Tibial nerve (tissue), 4 donors: ENCODE data around the gene TP53RK. TPM values are rescaled to one million over a fixed set of nuclear protein-coding genes. Genes with fewer than 3 reads are reported as not detected.

Experiments used
- DNase-seq, 2 donors: peaks; one replicate each; pipeline ENCODE4 v3.0.0-alpha.2; 2019; ENCODE audit warnings: low spot score in 2 of 2
- H3K27ac ChIP-seq, 4 donors: fragments of 200-600 bp; sonication (generic) in 3 of 4; one replicate each; pipeline ENCODE4 v1.5.1; 2017 to 2019; ENCODE audit warnings: mild to moderate bottlenecking in 1 of 4
- H3K27me3 ChIP-seq, 2 donors: fragments of 200-600 bp; sonication (generic) in 1 of 2; one replicate each; pipeline versions ENCODE4 v1.5.1 to v1.6.0; 2017 to 2019
- H3K36me3 ChIP-seq, 3 donors: fragments of 200-600 bp; sonication (generic); one replicate each; pipeline ENCODE4 v1.5.1; 2018 to 2019
- H3K4me1 ChIP-seq, 4 donors: fragments of 200-600 bp; sonication (generic) in 3 of 4; one replicate each; pipeline ENCODE4 v1.5.1; 2017 to 2019
- H3K4me3 ChIP-seq, 4 donors: fragments of 200-600 bp; sonication (generic) in 3 of 4; one replicate each; pipeline ENCODE4 v1.5.1; 2017 to 2019; ENCODE audit warnings: mild to moderate bottlenecking in 1 of 4, moderate library complexity in 1 of 4
- H3K9me3 ChIP-seq, 4 donors: fragments of 200-600 bp; sonication (generic) in 3 of 4; one replicate each; pipeline ENCODE4 v1.5.1; 2017 to 2019
- EP300 ChIP-seq, 2 donors: sonication (generic); formaldehyde crosslinking; IDR thresholded peaks; one replicate each; pipeline ENCODE4 v1.6.1; 2017; ENCODE audit warnings: antibody characterized with exemption in 2 of 2, mild to moderate bottlenecking in 1 of 2
- POLR2A ChIP-seq, 2 donors: fragments of 450-650 bp; IDR thresholded peaks; one replicate each; pipeline ENCODE4 v1.6.1; 2017; ENCODE audit warnings: antibody characterized with exemption in 2 of 2, mild to moderate bottlenecking in 2 of 2, moderate library complexity in 2 of 2
- WGBS, 2 donors: methylation state at CpG; one replicate each; pipeline ENCODE4 v1.1.5; 2018; 5-methylcytosine and 5-hydroxymethylcytosine counted together
- total RNA-seq, 4 donors: library from RNA; depleted of rRNA; stranded (reverse); fragments of >200 nt; gene quantifications; one replicate each; pipeline ENCODE4 v1.1.0, GENCODE V29; 2016
- TF ChIP-seq, protein P1 (sequence below), 5 experiments: fragments of 200-600 bp in 3 of 5; fragments of 450-650 bp in 2 of 5; sonication (generic) in 3 of 5; IDR thresholded peaks; one replicate each; pipeline ENCODE4 v1.5.1; 2016 to 2019; ENCODE audit warnings: antibody characterized with exemption in 5 of 5, mild to moderate bottlenecking in 3 of 5, moderate library complexity in 2 of 5

TP53RK gene
- total RNA-seq, 4 donors from 2014 or later: 16.8 to 24.5 (median 21.9) TPM

DNA sequence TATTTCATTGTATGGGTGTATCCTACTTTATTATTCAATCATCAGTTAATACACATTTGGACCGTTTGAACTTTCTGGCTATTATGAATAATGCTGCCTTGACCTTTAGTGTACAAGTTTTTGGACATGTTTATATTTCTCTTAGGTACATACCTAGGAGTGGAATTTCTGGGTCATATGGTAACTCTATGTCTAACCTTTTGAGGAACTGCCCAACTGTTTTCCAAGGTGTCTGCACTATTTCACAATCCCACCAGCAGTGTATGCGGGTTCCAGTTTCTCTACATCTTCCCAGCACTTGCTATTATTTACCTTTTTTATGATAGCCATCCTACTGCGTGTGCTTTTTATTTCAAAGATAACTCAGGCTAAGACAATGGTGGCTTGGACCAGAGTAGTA lies 23.6 kb downstream of the TP53RK start:
- no peaks in the 10 kb centered on the region for H3K4me1 ChIP-seq
- no peak overlapping the region for H3K4me3 ChIP-seq
- 89 to 90% methylated on average over 3 of the region's 3 CpGs for WGBS, 2 donors
- peaks cover 0 to 16% (median 0%) of the 10 kb centered on the region in 4 donors for H3K9me3 ChIP-seq
- TF ChIP-seq, protein P1, sequence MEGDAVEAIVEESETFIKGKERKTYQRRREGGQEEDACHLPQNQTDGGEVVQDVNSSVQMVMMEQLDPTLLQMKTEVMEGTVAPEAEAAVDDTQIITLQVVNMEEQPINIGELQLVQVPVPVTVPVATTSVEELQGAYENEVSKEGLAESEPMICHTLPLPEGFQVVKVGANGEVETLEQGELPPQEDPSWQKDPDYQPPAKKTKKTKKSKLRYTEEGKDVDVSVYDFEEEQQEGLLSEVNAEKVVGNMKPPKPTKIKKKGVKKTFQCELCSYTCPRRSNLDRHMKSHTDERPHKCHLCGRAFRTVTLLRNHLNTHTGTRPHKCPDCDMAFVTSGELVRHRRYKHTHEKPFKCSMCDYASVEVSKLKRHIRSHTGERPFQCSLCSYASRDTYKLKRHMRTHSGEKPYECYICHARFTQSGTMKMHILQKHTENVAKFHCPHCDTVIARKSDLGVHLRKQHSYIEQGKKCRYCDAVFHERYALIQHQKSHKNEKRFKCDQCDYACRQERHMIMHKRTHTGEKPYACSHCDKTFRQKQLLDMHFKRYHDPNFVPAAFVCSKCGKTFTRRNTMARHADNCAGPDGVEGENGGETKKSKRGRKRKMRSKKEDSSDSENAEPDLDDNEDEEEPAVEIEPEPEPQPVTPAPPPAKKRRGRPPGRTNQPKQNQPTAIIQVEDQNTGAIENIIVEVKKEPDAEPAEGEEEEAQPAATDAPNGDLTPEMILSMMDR (IDR thresholded peaks at IDR 0.05): no peak
- TF ChIP-seq EP300 (IDR thresholded peaks at IDR 0.05): no peak
- no peak for TF ChIP-seq POLR2A (IDR thresholded peaks at IDR 0.05)
- no peaks in the 10 kb centered on the region for H3K27me3 ChIP-seq
- H3K36me3 ChIP-seq: peaks cover 0 to 31% (median 0%) of the 10 kb centered on the region in 3 donors
- no peak overlapping the region for H3K27ac ChIP-seq
- DNase-seq: no peak

DNA sequence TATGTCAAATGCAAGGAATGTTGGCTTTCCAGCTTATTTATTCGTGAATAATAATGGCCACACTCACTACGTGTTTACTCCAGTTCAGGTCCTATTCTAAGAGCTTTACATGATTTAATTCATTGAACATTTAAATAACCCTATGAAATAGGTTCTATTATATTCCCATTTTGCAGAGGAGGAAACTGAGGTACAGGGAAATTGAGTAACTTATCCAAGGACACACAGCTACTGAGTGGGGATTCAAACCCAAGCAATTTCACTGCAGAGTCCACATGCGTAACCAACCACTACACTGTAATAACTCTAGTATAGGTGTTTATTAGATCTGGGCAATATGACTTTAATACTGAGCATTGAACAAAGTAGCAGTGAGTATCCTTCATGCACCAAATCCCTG lies 25.7 kb downstream of the TP53RK start:
- Histone ChIP-seq H3K27ac (no peak overlapping the region), H3K4me3 (no peak overlapping the region), H3K4me1 (no peaks in the 10 kb centered on the region), H3K9me3 (peaks cover 0 to 9% (median 0%) of the 10 kb centered on the region in 4 donors), H3K36me3 (peaks cover 0 to 16% (median 0%) of the 10 kb centered on the region in 3 donors), H3K27me3 (no peaks in the 10 kb centered on the region)
- TF ChIP-seq EP300 (IDR thresholded peaks at IDR 0.05): no peak
- TF ChIP-seq, protein P1 (IDR thresholded peaks at IDR 0.05): no peak
- no peak for TF ChIP-seq POLR2A (IDR thresholded peaks at IDR 0.05)
- no peak for DNase-seq
- 90 to 97% methylated on average over 3 of the region's 3 CpGs for WGBS, 2 donors

DNA sequence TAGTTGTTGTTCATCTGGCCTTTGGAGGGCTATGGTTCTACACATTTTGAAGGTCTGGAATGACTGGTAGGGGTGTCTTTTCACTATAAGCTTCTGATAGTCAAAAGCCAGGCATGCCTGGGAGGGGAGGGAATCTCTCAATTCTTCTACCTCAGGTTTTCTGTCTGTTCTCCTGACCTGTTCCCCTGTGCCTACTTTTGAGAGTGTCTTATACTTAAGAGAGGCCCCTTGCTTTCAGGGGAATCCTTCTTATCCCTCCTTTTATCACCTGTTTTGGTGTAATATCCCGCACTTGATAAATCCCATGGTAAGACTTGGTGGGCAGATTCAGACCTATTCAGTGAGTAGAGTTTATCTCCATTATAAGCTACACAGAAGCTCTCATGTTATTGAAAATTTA lies 27.6 kb downstream of the TP53RK start:
- peaks cover 0 to 7% (median 0%) of the 10 kb centered on the region in 3 donors for H3K36me3 ChIP-seq
- no peaks in the 10 kb centered on the region for H3K27me3 ChIP-seq
- H3K4me1 ChIP-seq: no peaks in the 10 kb centered on the region
- no peak overlapping the region for H3K4me3 ChIP-seq
- no peak for DNase-seq
- WGBS, 2 donors: 100% methylated on average over 1 of the region's 1 CpG
- TF ChIP-seq EP300 (IDR thresholded peaks at IDR 0.05): no peak
- no peak for TF ChIP-seq POLR2A (IDR thresholded peaks at IDR 0.05)
- TF ChIP-seq, protein P1 (IDR thresholded peaks at IDR 0.05): no peak
- peaks cover 0 to 9% (median 0%) of the 10 kb centered on the region in 4 donors for H3K9me3 ChIP-seq
- H3K27ac ChIP-seq: no peak overlapping the region

DNA sequence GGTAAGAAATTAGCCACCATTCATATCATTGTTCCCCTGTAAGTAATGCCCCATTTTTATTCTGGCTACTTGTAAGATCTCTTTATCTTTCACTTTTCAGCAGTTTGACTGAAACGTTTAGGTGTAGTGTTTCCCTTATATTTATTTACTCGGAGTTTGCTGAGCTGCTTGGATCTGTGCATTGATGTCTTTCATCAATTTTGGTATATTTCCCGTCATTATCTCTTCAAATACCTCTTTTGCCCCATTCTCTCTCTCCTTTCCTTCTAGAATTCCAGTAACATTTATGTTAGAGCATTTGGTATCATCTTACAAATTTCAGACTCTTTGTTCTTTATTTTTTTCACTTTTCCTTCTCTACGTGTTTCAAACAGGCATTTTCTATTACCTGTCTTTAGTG lies 28.8 kb downstream of the TP53RK start:
- no peak overlapping the region for H3K27ac ChIP-seq
- DNase-seq: no peak
- peaks cover 0 to 9% (median 0%) of the 10 kb centered on the region in 4 donors for H3K9me3 ChIP-seq
- no peaks in the 10 kb centered on the region for H3K27me3 ChIP-seq
- H3K36me3 ChIP-seq: peaks cover 0 to 7% (median 0%) of the 10 kb centered on the region in 3 donors
- H3K4me1 ChIP-seq: no peaks in the 10 kb centered on the region
- no peak overlapping the region for H3K4me3 ChIP-seq
- WGBS, 2 donors: 87 to 93% methylated on average over 4 of the region's 4 CpGs
- TF ChIP-seq POLR2A (IDR thresholded peaks at IDR 0.05): no peak
- no peak for TF ChIP-seq EP300 (IDR thresholded peaks at IDR 0.05)
- TF ChIP-seq, protein P1 (IDR thresholded peaks at IDR 0.05): no peak

DNA sequence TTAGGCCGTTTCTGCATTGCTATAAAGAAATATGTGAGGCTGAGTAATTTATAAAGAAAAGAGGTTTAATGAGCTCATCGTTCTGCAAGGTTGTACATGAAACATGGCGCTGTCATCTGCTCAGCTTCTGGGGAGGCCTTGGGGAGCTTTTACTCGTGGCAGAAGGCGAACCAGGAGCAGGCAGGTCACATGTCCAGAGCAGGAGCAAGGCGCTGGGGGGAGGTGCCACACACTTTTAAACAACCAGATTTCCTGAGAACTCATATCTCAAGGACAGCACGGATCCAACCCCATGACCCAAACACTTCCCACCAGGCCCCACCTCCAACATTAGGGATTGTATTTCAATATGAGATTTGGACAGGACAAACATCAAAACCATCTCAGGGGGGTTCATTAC lies 31.6 kb downstream of the TP53RK start:
- DNase-seq: no peak
- Histone ChIP-seq H3K4me3 (no peak overlapping the region), H3K4me1 (no peaks in the 10 kb centered on the region), H3K9me3 (peaks cover 0 to 9% (median 0%) of the 10 kb centered on the region in 4 donors), H3K27ac (no peak overlapping the region), H3K27me3 (peaks cover 0 to 10% of the 10 kb centered on the region in 2 donors), H3K36me3 (peaks cover 0 to 7% (median 0%) of the 10 kb centered on the region in 3 donors)
- WGBS, 2 donors: 74 to 75% methylated on average over 7 of the region's 7 CpGs
- TF ChIP-seq, protein P1 (IDR thresholded peaks at IDR 0.05): no peak
